Measurements from ENCODE around the gene IGFLR1.

IGFLR1 gene

DNA sequence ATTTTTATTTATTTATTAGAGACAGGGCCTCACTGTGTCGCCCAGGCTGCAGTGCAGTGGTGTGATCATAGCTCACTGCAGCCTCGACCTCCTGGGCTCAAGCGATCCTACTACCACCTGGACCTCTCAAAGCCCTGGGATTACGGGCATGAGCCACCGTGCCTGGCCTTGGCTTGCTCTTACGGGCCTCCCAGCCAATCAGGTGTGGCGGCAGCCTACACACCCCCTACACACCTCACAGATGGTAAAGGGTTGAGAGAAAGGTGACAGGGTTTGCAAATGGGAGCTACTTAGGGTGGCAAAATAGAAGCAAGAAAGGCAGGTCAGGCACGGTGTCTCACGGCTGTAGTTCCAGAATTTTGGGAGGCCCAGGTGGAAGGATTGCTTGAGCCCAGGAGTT is 38.9 kb downstream of the IGFLR1 start:
- H3K9me2 ChIP-seq (ENCODE audit: low read depth, low read length) = no peaks in the 10 kb centered on the region
- H3K79me2 ChIP-seq (ENCODE audit: insufficient read depth, low read length) = no peaks in the 10 kb centered on the region
- H3K36me3 ChIP-seq (ENCODE audit: insufficient read depth, low read length) = no peaks in the 10 kb centered on the region
- no peak overlapping the region for H3K4me2 ChIP-seq (ENCODE audit: low read length)
- no peak overlapping the region for H3K4me3 ChIP-seq (ENCODE audit: low read depth, low read length, poor library complexity, severe bottlenecking)
- no peaks in the 10 kb centered on the region for H3K9me3 ChIP-seq (ENCODE audit: low read length)
- TF ChIP-seq, protein P1, sequence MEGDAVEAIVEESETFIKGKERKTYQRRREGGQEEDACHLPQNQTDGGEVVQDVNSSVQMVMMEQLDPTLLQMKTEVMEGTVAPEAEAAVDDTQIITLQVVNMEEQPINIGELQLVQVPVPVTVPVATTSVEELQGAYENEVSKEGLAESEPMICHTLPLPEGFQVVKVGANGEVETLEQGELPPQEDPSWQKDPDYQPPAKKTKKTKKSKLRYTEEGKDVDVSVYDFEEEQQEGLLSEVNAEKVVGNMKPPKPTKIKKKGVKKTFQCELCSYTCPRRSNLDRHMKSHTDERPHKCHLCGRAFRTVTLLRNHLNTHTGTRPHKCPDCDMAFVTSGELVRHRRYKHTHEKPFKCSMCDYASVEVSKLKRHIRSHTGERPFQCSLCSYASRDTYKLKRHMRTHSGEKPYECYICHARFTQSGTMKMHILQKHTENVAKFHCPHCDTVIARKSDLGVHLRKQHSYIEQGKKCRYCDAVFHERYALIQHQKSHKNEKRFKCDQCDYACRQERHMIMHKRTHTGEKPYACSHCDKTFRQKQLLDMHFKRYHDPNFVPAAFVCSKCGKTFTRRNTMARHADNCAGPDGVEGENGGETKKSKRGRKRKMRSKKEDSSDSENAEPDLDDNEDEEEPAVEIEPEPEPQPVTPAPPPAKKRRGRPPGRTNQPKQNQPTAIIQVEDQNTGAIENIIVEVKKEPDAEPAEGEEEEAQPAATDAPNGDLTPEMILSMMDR (IDR thresholded peaks at IDR 0.05; ENCODE audit: low read length) = no peak
- TF ChIP-seq EZH2 (IDR thresholded peaks at IDR 0.05; ENCODE audit: borderline replicate concordance, low read length) = no peak
- H3F3A ChIP-seq (ENCODE audit: insufficient read depth, low read length) = no peaks in the 10 kb centered on the region
- no peak overlapping the region for H3K27ac ChIP-seq (ENCODE audit: low read depth, low read length, poor library complexity, severe bottlenecking)
- H4K20me1 ChIP-seq (ENCODE audit: insufficient read depth, low read length) = no peaks in the 10 kb centered on the region
- H3K4me1 ChIP-seq (ENCODE audit: insufficient read depth, low read length, severe bottlenecking) = peaks cover 8% of the 10 kb centered on the region
- H3K9ac ChIP-seq (ENCODE audit: low read length) = no peak overlapping the region
- H3K27me3 ChIP-seq (ENCODE audit: insufficient read depth, low read length) = no peaks in the 10 kb centered on the region
- no peak overlapping the region for H2AFZ ChIP-seq (ENCODE audit: low read length)

DNA sequence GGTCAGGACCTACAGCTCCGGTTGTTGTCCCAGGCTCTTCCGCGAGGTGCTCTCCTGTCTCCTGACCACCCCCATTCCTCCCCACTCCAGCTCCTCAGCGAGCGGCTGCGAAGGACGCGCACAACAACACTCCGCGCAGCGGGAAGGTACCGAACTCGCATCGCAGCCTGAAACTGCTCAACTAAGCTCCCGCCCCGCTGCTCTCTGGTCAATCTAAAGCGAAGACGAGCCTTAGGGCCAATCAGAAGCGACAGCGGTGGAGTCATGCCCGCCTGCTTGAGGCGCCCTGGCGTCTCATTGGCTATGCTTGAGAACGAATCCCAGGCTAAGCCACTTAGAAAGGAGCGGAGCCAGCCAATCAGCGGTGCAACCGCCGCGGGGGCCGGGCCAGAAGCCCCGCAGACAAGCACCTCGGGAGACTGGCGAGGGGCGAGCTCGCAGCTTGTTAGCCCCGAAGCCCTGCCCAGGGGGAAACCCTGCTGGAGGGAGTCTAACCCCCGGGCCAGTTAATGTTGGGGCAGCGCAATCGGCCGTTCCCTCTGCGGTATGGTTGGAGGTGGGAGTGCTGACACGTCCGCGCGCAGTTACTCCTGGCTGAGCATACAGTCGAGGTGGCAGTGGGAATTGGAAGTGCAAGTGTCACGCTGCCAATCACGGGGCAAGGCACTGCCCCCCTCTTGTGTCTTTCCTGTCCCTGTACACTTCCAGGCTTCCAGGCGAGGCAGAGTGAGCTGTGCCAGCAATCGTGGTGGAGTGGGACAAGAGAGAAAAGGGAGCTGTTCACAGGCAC is 39.8 kb downstream of the IGFLR1 start:
- Histone ChIP-seq H3K36me3 (ENCODE audit: insufficient read depth, low read length) (no peaks in the 10 kb centered on the region), H3K27ac (ENCODE audit: low read depth, low read length, poor library complexity, severe bottlenecking) (no peak overlapping the region), H3K79me2 (ENCODE audit: insufficient read depth, low read length) (no peaks in the 10 kb centered on the region), H3K9me3 (ENCODE audit: low read length) (no peaks in the 10 kb centered on the region), H3K27me3 (ENCODE audit: insufficient read depth, low read length) (no peaks in the 10 kb centered on the region), H4K20me1 (ENCODE audit: insufficient read depth, low read length) (no peaks in the 10 kb centered on the region), H3K4me1 (ENCODE audit: insufficient read depth, low read length, severe bottlenecking) (peaks cover 8% of the 10 kb centered on the region), H3K4me2 (ENCODE audit: low read length) (peak overlapping the region; percentile 95), H3K9ac (ENCODE audit: low read length) (peak overlapping the region; percentile 46), H3K4me3 (ENCODE audit: low read depth, low read length, poor library complexity, severe bottlenecking) (peak overlapping the region; percentile 68), H2AFZ (ENCODE audit: low read length) (peak overlapping the region; percentile 91; the same call in 1 of the 2 replicates), H3K9me2 (ENCODE audit: low read depth, low read length) (no peaks in the 10 kb centered on the region), H3F3A (ENCODE audit: insufficient read depth, low read length) (no peaks in the 10 kb centered on the region)
- no peak for TF ChIP-seq EZH2 (IDR thresholded peaks at IDR 0.05; ENCODE audit: borderline replicate concordance, low read length)
- TF ChIP-seq, protein P1 (IDR thresholded peaks at IDR 0.05; ENCODE audit: low read length) = no peak

DNA sequence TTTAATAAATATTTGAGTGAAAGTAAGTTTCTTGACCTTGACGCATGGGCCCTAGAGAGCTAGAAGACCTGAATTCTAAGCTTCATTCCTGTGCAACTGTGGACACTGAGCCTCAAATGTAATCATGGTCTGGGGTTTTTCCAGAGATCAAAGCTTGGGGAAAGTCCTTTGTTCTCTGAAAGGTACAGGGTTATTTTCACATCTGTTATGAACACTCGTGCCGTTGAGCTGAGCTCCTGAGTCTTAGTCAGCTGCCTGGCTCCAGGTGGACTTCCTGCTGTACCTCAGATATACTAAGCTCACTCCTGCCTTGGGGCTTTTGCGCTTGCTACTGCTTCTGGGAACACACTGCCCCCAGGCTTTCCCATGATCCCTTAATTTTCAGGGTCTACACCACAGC is 45.4 kb downstream of the IGFLR1 start:
- no peaks in the 10 kb centered on the region for H3K9me3 ChIP-seq (ENCODE audit: low read length)
- H3K27ac ChIP-seq (ENCODE audit: low read depth, low read length, poor library complexity, severe bottlenecking) = no peak overlapping the region
- peaks cover under 1% of the 10 kb centered on the region for H3K4me1 ChIP-seq (ENCODE audit: insufficient read depth, low read length, severe bottlenecking)
- H3F3A ChIP-seq (ENCODE audit: insufficient read depth, low read length) = no peaks in the 10 kb centered on the region
- no peaks in the 10 kb centered on the region for H3K79me2 ChIP-seq (ENCODE audit: insufficient read depth, low read length)
- no peaks in the 10 kb centered on the region for H3K36me3 ChIP-seq (ENCODE audit: insufficient read depth, low read length)
- H2AFZ ChIP-seq (ENCODE audit: low read length) = no peak overlapping the region
- H3K27me3 ChIP-seq (ENCODE audit: insufficient read depth, low read length) = no peaks in the 10 kb centered on the region
- no peak overlapping the region for H3K4me2 ChIP-seq (ENCODE audit: low read length)
- TF ChIP-seq EZH2 (IDR thresholded peaks at IDR 0.05; ENCODE audit: borderline replicate concordance, low read length) = no peak
- TF ChIP-seq, protein P1 (IDR thresholded peaks at IDR 0.05; ENCODE audit: low read length) = no peak
- H3K9me2 ChIP-seq (ENCODE audit: low read depth, low read length) = no peaks in the 10 kb centered on the region
- no peaks in the 10 kb centered on the region for H4K20me1 ChIP-seq (ENCODE audit: insufficient read depth, low read length)
- no peak overlapping the region for H3K9ac ChIP-seq (ENCODE audit: low read length)
- no peak overlapping the region for H3K4me3 ChIP-seq (ENCODE audit: low read depth, low read length, poor library complexity, severe bottlenecking)

Measured in OCI-LY1 (cell line).